GM19025 (cell line): ENCODE results near the gene RAB11FIP5.
"Not testable (repeated sequence)": the region's sequence is repeated elsewhere in the genome, so short reads cannot be mapped to it uniquely, and the experiment has no call there.

Experiments used
- ATAC-seq: cut with Tn5 transposase; IDR thresholded peaks from one replicate; pipeline ENCODE4 v1.9.1; 2021; ENCODE audit warnings: mild to moderate bottlenecking, low read depth, moderate library complexity; ENCODE audit not compliant: unreplicated experiment

RAB11FIP5 gene, protein sequence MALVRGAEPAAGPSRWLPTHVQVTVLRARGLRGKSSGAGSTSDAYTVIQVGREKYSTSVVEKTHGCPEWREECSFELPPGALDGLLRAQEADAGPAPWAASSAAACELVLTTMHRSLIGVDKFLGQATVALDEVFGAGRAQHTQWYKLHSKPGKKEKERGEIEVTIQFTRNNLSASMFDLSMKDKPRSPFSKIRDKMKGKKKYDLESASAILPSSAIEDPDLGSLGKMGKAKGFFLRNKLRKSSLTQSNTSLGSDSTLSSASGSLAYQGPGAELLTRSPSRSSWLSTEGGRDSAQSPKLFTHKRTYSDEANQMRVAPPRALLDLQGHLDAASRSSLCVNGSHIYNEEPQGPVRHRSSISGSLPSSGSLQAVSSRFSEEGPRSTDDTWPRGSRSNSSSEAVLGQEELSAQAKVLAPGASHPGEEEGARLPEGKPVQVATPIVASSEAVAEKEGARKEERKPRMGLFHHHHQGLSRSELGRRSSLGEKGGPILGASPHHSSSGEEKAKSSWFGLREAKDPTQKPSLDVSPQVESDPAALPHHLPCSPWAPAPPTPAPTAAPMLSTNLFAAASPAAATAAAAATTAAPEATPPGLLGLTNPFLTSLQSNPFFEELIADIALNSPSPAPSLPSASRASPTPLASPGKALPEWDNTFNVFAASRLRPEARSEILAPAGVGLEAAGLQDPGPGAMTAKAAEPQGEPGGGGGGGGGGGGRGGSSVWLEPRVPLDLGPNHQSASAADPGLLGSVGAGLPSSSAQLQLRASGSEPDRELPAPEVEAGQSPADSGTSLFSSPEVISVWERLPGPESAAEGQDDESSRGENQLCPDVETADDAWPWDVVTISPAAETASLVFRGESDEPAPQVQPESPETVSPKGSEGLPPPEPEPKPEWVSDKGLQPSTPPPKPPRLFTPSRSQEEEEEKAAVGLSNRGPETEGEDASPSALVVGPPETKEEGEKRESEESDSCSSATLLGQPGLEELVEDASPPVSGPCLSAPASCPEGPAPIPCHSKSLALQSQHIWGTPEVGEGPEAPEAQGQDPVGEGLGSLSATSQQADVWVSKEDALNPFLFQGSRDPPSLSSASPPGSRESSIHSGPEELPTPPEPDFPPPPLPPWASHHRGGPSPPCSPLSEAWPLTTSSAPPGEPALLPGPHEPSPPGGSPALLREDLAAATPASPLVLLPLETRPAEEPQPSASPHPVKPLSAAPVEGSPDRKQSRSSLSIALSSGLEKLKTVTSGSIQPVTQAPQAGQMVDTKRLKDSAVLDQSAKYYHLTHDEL (N-terminal part only)

DNA sequence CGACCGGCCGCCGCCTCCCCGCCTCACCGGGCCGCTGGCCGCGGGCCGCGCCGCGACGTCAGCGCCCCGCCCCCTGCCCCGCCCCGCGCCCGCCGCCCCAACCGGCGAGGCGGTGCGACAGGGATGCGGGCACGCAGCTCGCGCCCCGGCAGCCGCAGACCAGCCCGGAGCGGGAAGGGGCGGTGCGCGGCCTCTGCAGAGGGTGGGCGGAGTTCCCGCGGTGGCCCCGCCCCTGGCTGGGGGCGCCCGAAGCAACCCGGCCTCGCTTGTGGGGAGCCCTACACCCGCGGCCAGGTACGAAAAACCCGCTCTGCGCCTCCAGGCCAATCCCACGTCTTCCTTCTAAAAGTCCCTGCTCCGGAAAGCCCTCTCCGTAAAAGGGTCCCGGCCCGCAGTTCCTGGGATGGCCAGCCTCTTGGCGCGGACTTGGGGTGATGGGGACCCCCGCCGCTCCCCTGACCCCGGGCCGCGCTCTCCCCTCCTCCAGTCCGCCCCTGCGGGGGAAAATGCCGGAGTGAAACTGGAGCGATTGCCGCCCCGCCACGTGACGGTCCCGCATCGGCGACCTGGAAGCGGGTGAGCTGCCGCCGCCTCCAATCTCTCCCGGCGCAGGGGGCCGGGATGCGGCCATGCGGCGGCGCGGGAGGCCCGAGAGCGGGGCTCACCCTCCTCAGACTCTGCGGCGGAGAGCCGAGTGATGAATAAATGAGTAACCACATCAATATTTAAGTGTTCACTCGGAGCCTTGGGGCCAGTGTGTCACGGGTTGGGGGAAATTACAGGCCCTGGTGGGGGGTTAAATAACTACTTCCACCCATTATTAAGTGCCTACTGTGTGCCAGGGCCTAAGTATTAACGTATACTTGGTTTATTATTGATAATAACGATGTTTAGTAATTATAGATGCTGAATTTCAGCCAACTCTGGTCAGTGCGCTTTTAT, at the start of gene RAB11FIP5:
Gene RAB11FIP5 (minus strand): TSS at position 36 of the 942 bp plus-strand sequence. CDS start 171 bp downstream, outside the sequence.
- peak; percentile 80 for ATAC-seq

DNA sequence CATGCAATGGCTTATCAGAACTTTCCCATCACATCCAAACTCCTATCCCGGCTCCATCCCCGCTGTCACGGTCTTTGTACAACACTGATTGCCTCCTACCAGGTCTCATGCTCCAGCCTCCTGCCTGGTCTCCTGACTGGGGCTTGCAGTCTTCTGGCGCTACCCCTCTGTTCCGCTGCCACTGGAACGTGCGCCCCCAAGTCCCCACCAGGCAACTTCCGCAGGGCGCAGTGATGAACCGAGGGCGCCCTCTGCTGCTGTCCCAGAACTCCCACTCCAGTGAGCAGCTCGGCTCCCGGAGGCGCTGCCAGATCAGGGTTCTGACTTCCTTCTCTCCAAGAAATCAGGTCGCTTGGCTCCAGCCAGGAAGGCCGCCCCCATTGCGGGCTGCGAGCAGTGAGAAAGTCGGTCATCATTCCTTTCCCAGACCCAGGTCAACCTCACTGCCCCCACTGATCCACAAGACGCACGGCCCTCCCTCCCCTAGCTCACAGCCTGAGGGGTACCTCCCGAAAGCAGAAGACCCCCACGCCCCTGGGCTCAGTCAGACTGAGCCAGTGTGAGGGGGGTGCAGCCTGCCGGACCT, 43.9 kb upstream of the RAB11FIP5 start:
- ATAC-seq, result no peak

DNA sequence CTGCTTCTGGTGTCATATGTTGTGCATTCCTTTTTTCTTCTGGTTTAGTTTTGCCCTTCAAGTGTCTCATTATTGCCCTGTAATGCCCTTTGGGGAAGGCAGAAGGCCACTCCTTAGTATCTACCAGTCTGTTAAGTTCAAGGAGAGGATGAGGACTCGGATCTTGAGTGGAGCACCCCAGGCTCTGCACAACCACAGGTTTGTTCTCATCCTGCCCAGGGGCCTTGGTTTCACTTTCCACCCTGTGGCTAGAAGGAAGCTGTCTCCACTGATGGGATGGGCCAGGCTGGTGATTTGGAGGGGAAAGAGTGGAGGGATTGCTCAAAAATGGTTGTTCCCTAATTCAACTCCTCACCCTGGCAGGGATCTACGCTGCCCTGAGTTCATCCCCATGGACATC, 30.2 kb upstream of the RAB11FIP5 start:
- ATAC-seq, result no peak

DNA sequence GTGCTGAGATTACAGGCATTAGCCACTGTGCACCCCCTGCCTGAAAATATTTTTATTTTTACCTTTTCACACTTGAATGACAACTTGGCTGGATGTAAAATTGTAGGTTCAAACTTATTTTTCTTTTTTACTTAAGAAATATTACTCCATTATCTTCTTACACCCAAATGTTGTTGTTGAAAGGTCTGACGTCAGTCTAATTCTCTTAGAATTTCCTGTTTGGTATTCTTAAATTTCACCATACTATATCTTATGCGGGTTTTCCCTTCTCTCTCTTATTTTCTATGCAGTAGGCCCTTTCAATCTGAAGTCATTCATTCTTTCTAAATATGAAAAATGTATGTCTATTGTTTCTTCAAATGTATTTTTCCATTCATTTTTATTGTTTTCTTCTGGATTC, 29.1 kb upstream of the RAB11FIP5 start:
- ATAC-seq, result no peak

DNA sequence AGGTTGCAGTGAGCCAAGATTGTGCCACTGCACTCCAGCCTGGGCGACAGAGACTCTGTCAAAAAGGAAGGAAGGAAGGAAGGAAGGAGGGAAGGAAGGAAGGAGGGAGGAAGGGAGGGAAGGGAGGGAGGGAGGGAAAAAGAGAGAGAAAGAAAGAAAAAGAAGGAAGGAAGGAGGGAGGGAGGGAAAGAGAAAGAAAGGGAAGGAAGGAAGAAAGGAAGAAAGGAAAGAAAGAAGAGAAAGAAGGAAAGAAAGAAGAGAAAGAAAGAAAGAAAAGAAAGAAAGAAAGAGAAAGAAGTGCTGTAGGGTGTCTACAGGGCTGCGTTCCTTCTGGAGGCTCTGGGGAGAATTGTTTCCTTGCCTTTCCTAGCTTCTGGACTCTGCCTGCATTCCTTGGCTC, 22.5 kb upstream of the RAB11FIP5 start:
- no peak for ATAC-seq

DNA sequence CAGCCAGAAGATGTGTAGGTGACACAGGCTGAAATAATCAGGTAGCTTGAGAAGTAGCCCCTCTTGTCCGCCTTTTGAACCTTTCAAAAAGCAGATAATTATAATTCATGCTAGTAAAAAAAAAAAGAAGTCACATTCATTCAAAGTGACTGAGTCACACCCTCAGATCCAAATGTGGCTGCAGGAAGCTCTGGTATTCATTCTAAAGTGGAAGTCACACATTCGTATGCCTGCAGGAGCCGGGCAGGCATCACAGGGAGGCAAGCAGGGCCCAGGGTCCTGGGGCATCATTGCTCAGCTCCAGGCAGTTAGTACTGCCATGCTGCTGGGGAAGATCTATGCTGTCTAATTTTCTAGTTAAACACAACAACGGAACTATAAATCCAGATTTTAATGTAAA, 21.7 kb upstream of the RAB11FIP5 start:
- ATAC-seq, result no peak

DNA sequence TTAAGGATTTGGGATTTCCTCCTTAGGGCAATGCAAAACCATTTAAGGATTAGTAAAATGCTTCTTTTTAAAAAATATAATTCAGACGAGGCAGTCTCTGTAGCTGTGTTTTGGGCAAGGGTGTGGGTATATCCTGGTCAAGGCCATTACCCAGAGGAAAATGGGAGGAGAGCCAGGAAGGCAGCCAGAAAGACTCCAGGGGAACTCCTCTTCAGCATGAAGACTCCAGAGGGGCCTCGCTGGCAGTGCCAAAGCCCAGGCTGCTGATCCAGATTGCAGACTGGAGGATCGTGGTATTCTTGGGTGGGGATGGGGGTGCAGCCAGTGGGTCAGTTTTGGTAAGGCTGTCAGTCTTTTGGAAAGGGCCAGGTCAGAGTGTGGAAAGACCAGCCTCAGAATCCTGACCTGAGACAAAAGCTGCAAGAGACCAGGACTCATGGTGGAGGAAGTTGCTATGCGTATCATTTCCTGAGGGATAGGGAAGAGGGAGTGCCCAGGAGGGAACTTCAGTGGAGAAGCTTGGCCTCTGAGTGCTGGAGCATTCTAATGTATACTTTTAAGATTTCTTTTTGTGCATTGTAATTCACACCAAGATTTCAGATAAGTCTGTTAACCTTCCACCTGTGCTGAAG, 20.9 kb upstream of the RAB11FIP5 start:
- ATAC-seq, result no peak

DNA sequence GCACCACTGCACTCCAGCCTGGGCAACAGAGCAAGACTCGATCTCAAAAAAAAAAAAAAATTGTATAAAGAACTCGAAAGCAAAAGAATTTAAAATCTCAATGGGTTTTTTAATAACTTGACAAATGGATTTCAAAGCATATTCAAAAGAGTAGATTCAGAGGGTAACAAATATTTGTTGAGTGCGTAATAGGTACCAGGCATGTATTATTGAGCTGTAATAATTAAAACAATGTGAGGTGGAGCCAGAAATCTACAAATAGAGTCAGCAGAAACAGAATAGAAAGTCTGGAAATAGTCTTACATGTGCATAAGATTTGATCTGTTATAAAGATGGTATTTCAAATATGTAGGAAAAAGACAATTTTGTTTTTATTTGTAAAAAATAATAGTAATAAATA, 19.1 kb upstream of the RAB11FIP5 start:
- ATAC-seq, result no peak

DNA sequence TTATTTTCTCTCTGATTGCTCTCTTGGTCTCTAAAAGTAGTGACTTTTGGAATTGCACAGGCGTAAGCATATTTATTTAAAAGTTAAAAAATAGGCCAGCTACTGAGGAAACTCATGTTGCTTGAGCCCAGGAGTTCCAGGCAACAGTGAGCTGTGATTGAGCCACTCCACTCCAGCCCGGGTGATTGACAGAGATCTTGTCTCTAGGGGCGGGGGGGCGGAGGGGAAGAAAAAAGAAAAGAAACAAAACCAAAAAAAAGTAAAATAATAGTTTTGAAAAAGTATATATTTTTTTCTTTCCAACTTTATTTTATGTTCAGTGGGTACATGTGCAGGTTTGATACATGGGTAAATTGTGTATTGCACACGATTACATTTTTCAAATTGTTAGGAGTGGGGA, 18.0 kb upstream of the RAB11FIP5 start:
- ATAC-seq, result no peak

DNA sequence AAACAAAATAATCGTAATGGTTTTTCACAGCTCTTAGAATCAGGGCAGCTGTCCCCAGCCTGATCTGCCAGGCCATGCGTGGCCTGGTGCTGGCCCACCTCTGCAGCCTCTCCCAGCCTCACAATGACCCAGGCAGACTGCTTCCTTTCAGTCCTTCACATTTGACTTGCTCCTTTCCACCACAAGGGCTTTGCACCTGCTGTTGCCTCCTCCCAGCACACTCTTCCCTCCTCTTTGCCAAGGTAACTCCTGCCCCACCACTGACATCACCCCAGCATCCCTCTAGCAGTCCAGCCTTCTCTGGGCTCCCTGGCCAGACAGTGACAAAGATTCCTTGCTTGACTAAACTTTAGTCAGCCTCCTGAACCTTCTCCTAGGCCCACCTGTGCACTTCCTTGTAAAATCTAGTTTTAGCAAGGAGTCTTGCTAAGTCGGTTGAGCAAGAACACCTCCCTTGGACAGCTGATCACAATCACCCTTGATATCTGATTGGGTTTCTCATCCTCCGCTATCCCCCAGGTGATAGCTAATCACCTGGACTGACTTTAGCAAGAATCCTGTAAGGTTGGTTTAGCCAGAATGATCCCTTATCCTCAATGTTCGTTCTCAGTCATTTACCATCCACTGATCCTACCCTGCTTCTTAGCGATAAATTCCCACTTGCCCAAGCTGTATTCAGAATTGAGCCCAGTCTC, 16.2 kb upstream of the RAB11FIP5 start:
- no peak for ATAC-seq

DNA sequence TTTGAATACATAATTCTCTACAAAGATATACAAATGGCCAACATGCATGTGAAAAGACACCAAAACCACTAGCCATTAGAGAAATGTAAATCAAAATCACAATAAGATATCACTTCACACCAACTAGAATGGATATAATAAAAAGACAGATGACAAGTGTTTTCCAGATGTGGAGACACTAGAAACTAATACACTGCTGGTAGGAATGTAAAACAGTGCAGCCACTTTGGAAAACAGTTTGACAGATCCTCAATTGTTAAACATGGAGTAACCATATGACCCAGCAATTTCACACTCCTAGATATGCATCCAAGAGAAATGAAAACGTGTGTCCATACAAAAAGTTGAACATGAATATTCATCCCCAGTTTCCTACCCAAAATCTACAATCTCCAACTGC, 9.8 kb upstream of the RAB11FIP5 start:
- no peak for ATAC-seq

DNA sequence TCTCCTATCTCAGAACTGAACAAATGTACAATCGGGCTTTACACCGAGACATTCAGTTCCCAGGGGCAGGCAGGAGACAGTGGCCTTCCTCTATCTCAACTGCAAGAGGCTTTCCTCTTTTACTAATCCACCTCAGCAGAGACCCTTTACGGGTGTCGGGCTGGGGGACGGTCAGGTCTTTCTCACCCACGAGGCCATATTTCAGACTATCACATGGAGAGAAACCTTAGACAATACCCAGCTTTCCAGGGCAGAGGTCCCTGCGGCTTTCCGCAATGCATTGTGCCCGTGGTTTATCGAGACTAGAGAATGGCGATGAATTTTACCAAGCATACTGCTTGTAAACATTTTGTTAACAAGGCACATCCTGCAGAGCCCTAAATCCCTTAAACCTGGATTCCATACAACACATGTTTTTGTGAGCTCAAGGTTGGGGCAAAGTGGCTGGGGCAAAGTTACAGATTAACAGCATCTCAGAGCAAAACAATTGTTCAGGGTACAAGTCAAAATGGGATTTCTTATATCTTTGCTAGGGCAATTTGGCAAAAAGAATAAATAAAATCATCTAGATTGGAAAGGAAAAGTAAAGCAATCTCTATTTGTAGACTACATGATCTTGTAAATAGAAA, 7.0 kb upstream of the RAB11FIP5 start:
- ATAC-seq, result not testable (repeated sequence)

DNA sequence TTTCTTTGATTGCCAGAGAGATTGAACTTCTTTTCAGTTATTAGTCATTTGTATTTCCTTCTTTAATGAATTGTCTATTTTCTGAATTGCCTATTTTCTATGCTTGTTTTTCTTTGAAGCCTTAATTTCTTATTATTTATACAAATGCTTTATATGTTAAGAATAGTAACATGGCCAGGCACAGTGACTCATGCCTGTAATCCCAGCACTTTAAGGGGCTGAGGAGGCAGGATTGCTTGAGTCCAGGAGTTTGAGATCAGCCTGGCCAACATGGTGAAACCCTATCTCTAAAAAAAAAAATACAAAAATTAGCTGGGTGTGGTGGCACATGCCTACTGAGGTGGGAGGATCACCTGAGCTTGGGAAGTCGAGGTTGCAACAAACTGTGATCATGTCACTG, 4.7 kb upstream of the RAB11FIP5 start:
- no peak for ATAC-seq

DNA sequence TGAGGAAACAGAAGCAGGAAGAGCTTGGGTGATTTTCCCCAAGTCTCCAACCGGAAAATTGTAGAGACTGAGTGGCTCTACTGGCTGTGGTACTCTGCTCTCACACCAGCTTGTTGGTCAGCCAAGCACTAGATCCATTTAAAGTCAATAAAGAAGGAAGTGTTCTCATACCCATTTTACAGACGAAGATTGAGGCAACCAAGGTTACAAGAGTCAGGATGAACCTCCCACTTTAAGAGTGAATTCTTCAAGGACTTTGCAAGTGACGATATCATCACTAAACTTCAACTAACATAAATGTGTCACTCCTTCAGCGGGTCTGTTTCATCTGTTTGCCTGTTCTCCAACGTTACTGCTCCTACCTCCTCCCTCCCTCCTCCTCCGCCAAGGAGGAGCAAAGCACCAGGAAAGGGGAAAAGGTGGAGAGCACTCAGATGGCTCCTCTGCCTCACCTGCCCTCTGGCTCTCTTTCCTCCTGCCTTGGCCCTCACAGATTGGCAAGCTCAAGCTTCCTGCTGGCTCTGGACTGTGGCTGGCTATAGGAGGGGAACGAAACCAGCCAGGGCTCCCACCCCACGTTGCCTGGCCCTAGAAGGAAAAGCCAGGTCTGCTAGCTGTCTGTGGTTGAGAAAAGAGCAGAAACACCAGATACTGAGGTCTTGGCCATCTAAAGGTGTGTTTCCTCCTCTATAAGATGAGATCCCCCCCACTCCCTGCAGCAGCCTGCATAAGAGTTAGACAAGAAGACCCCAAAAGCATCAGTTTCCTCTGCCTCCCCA, 3.6 kb upstream of the RAB11FIP5 start:
- ATAC-seq, result no peak

DNA sequence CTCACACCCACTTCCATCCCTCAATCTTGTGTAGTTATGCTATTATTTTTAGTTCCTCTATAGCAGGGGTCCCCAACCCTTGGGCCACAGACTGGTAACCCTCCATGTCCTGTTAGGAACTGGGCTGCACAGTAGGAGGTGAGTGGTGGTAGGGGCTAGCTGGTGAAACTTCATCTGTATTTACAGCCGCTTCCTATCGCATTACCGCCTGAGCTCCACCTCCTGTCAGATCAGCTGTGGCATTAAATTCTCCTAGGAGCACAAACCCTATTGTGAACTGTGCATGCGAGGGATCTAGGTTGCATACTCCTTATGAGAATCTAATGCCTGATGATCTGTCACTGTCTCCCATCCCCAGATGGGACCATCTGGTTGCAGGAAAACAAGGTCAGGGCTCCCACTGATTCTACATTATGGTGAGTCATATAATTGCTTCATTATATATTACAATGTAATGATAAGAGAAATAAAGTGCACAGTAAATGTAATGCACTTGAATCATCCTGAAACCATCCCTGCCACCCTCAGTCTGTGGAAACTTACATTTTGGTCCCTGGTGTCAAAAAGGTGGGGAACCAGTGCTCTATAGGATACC, 1.6 kb upstream of the RAB11FIP5 start:
- ATAC-seq, result no peak

DNA sequence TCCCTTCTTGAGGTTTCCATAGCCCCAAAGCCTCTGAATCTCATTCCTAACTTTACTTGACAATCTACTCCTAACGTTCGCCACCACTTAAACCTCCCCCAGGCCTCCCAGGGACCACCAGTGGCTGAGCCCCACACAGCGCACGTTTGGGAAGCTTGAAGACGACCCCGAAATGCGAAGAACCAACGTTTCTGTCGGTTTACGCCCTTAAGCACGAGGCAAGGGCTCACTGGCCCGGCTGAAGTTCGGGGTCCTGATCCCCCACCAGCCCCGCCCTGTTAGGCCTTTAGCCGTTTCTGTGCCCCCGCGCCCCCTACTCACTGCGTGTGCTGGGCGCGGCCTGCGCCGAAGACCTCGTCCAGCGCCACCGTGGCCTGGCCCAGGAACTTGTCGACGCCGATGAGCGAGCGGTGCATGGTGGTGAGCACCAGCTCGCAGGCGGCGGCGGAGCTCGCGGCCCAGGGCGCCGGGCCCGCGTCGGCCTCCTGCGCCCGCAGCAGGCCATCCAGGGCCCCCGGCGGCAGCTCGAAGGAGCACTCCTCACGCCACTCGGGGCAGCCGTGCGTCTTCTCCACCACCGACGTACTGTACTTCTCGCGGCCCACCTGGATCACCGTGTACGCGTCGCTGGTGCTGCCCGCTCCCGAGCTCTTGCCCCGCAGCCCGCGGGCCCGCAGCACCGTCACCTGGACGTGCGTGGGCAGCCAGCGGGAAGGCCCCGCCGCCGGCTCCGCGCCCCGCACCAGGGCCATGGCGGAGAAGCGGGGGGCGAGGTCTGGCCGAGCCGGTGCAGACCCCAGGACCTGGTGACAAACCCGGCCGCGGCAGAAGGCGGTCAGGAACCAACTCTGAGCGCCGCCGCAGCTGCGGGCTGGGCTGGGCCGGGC, 479 bp downstream of the RAB11FIP5 start:
- peak; percentile 11 for ATAC-seq
